SJSA1 (cell line): ENCODE data around the gene LINC00237. TPM values are rescaled to one million over a fixed set of nuclear protein-coding genes. Genes with fewer than 3 reads are reported as not detected.

Experiments used
- DNase-seq, 2 experiments: peaks; one replicate each; pipeline ENCODE4 v3.0.0-alpha.2; 2015 to 2020; ENCODE audit warnings: low spot score in 2 of 2, low read depth in 1 of 2
- H3K27ac ChIP-seq: fragments of 250-450 bp; sonication (Bioruptor Pico); 2 replicates; pipeline ENCODE4 v1.5.1; 2020; ENCODE audit warnings: mild to moderate bottlenecking, moderate library complexity
- H3K27me3 ChIP-seq: fragments of 250-450 bp; sonication (Bioruptor Pico); replicated peaks from 2 replicates; pipeline ENCODE4 v1.5.1; 2020; ENCODE audit warnings: mild to moderate bottlenecking, moderate library complexity
- H3K36me3 ChIP-seq: fragments of 250-450 bp; sonication (Bioruptor Pico); 2 replicates; pipeline ENCODE4 v1.5.1; 2020; ENCODE audit warnings: mild to moderate bottlenecking
- H3K4me1 ChIP-seq: fragments of 250-450 bp; sonication (Bioruptor Pico); replicated peaks from 2 replicates; pipeline ENCODE4 v1.6.1; 2021; ENCODE audit warnings: mild to moderate bottlenecking
- H3K4me3 ChIP-seq: fragments of 250-450 bp; sonication (Bioruptor Pico); 2 replicates; pipeline ENCODE4 v1.5.1; 2020; ENCODE audit warnings: mild to moderate bottlenecking
- H3K9me3 ChIP-seq: fragments of 250-450 bp; sonication (Bioruptor Pico); replicated peaks from 2 replicates; pipeline ENCODE4 v1.5.1; 2020; ENCODE audit warnings: mild to moderate bottlenecking
- total RNA-seq: library from RNA; depleted of rRNA; stranded (reverse); fragments of >200 nt; shearing (Covaris generic); gene quantifications from 2 replicates; pipeline ENCODE4 v1.2.3, GENCODE V29; 2014

LINC00237 gene
- total RNA-seq, 1 experiment from 2014 or later, result not detected

DNA sequence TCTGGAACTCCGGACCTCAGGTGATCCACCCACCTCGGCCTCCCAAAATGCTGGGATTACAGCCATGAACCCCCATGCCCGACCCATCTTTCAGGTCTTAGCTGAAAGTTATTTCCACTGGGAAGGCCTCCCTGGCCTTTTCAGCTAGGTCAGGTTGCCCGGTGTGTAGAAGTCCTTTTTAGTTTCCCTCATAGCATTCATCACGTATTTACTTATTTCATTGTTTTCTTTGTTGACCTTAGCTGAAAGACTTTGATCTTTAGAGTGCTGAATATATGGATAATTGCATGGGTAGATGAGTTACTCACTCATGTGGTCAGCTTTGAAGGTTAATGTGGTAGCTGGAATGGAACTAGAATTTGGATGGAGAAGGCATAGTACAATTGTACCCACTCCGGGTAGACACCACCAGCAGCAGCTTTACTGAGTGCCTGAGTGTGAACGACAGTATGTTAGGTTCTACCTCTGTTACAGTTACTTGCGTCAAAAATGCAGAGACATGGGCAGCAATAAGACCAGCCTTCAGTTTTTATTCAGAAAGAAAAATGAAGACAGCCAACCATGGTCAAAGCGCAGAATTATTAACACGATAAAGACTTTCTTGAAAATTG, 28.8 kb upstream of the LINC00237 start:
- H3K4me3 ChIP-seq, result no peak overlapping the region
- H3K27ac ChIP-seq, result no peak overlapping the region
- H3K9me3 ChIP-seq, result no peaks in the 10 kb centered on the region
- no peaks in the 10 kb centered on the region for H3K27me3 ChIP-seq
- H3K4me1 ChIP-seq, result no peaks in the 10 kb centered on the region
- no peaks in the 10 kb centered on the region for H3K36me3 ChIP-seq
- peak in 1 of 2 experiments; percentile 7 for DNase-seq

DNA sequence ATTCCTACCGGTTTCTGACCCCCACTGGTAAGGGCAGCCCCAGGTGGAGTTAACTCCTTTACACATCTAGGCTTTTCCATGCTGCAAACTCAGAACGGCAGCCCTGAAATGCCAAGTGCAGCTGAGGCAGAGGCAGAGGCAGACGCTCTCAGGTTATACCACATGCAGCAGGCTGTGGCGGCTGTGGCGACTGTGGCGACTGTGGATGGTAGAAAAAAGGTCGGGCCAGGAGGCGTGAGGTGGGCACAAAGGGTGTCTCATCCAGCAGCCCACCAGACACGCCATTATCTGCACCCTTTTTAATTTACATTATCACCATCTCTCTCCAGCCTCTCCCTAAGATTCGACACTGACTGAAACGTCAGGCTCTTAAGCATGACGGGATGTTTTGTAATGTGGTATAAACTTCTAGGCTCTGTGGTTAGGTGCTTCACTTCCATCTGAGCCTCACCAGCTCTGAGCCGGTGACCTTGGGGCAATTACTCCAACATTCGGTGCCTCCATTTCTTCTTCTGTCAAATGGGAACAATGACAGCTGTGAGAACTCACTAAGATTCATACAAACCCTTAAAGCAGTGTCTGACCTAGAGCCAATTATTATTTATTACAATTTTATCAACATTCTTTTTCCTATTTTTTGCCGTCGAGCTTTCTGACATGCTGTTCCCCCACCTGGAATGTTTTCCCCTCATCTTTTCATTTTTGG, 27.9 kb upstream of the LINC00237 start:
- DNase-seq, result no peak
- Histone ChIP-seq H3K9me3 (no peaks in the 10 kb centered on the region), H3K36me3 (no peaks in the 10 kb centered on the region), H3K4me1 (no peaks in the 10 kb centered on the region), H3K27me3 (no peaks in the 10 kb centered on the region), H3K27ac (no peak overlapping the region), H3K4me3 (no peak overlapping the region)

DNA sequence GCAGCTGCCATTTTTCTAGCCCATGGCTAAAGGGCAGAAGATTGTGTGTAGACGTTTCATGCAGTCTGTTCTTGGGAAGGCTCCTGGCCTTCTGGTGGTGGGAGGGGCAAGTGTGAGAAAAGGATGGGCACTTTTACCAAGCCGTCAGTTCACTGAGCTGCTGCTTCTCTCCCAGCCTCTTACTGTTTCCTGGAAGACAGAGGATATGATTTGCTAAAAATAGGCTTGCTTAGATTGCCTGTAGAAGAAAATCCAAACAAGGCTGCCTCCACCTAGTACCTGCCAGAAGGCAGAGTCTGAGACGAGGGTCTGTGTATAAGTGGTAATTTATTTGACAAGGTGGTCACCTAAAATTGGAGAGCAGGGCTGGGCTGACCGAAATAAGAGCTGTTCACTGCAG, 27.2 kb upstream of the LINC00237 start:
- Histone ChIP-seq H3K27me3 (no peaks in the 10 kb centered on the region), H3K27ac (no peak overlapping the region), H3K36me3 (no peaks in the 10 kb centered on the region), H3K9me3 (no peaks in the 10 kb centered on the region), H3K4me1 (no peaks in the 10 kb centered on the region), H3K4me3 (no peak overlapping the region)
- DNase-seq, result no peak

DNA sequence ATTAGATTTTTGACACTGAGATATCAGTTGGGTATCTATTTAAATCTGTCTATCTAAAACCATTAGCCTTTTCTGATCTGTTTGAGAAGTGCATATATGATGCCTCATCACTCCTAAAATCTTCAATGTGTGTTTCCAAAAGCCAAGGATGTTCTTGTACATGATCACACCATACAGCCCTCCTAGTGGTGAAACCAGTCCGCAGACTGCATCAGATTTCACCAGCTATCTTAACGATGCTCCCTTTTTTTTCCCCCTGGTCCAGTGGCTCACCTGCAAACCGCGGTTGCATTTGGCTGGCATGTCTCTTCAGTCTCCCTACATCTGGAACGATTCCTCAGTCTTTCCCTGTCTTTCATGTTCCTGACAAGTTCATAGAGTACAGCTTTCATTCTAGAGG, 23.7 kb upstream of the LINC00237 start:
- Histone ChIP-seq H3K27ac (no peak overlapping the region), H3K36me3 (peaks cover 3% of the 10 kb centered on the region; the same call in 1 of the 2 replicates), H3K9me3 (no peaks in the 10 kb centered on the region), H3K4me1 (peaks cover 11% of the 10 kb centered on the region; the same call in 1 of the 2 replicates), H3K4me3 (no peak overlapping the region), H3K27me3 (no peaks in the 10 kb centered on the region)
- no peak for DNase-seq

DNA sequence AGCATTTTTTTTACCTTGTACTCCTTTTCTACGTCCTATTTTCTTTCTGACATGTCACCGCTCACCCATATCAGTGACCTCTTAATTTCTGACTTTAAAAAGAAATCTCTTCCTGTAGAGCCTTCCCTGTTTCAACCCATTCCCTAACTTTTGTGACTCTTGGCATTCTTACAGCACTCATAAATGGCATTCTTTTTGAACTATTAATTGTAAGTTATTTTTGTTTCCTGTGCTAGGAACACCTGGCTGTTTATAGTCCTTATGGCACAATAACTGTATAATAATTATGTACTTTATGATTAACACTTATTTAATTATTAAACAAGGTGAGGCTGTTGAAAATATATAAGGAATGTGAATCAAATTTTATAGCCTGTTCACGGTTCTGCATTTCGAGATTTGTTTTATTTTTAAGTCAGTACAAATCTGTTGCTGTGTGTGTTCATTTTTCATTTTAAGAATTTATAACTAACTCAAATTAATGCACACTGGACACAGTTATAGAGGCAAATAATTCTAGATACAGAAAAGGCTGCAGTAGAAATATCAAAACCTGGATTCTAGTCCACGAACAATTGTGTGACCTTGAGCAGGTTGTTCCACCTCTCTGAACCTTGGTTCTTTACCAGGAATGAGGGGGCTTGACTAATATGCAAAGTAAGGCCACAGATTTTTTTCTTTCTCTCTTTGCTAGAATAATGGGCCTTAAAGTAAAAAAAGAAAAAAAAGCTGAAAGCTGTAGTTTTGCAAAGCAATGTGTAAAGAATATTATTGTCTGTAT, 21.2 kb upstream of the LINC00237 start:
- H3K36me3 ChIP-seq, result peaks cover 3% of the 10 kb centered on the region; the same call in 1 of the 2 replicates
- no peak overlapping the region for H3K4me3 ChIP-seq
- DNase-seq, result no peak
- no peak overlapping the region for H3K27ac ChIP-seq
- peaks cover 11% of the 10 kb centered on the region; the same call in 1 of the 2 replicates for H3K4me1 ChIP-seq
- no peaks in the 10 kb centered on the region for H3K9me3 ChIP-seq
- no peaks in the 10 kb centered on the region for H3K27me3 ChIP-seq

DNA sequence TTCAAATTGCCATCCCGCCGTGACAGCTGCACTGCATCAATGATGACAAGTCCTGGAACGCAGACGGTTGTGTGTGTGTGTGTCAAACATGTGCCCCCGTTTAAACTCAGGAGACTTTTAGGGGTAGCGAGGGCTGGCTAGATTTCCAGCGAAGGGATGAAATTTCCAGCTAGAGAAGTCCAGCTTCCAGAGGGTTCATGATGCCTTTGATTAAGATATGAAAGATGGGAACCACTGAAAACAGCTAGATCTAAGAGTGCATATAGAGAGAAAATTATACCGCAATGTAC, 20.4 kb upstream of the LINC00237 start:
- DNase-seq, result peak in 1 of 2 experiments; percentile 27
- H3K27ac ChIP-seq, result no peak overlapping the region; the same call in 1 of the 2 replicates

DNA sequence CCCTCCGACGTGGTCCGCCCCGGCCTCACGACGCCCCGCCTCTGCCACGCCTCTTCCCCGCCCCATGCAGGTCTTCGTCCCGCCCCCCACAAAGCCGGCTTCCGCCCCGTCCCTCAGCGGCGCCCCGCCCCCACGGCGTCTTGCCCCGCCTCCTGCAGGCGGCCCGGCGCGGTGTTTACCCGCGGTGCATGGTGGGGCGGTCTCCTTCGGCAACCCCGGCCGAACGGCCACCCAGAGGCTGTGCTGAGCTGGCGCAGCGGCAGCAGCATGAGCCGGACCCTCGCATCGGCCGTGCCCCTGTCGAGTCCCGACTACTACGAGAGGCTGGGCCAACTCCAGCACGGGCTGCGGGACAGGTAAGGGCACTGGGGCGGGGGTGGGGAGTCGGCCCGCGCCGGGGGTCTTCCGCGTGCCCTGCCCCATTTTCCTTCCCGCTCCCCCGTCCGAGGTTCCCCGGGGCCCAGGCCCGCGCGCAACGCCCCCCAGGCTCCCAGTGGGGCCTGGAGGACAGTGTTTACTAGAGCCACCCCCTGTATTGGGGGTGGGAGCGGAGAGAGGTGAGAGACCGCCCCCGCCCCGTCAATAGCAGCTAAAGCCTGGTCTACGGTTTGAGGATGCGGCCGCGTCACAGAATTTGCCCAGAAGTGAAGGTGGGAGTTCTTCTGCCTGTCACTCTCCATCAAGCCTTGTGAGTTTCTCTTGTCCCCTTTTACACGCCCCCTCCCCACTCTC, 19.9 kb upstream of the LINC00237 start, which contains the start of gene KIZ:
TSS of gene KIZ (plus strand) at position 234 of the 732 bp plus-strand sequence. CDS start at position 268, 34 bp downstream.
- Histone ChIP-seq H3K9me3 (no peaks in the 10 kb centered on the region), H3K4me3 (peak within 1 kb of the TSS; percentile 69), H3K27ac (peak within 1 kb of the TSS; percentile 42), H3K27me3 (no peaks in the 10 kb centered on the region), H3K36me3 (peaks cover 3% of the 10 kb centered on the region; the same call in 1 of the 2 replicates), H3K4me1 (peaks cover 11% of the 10 kb centered on the region; the same call in 1 of the 2 replicates)
- peak; percentile 84 to 97 for DNase-seq

More for the DNA sequence above, 20.4 kb upstream of the LINC00237 start:
- Histone ChIP-seq H3K4me3 (peak overlapping the region; percentile 69), H3K4me1 (peaks cover 11% of the 10 kb centered on the region; the same call in 1 of the 2 replicates), H3K9me3 (no peaks in the 10 kb centered on the region), H3K27me3 (no peaks in the 10 kb centered on the region), H3K36me3 (peaks cover 3% of the 10 kb centered on the region; the same call in 1 of the 2 replicates)

DNA sequence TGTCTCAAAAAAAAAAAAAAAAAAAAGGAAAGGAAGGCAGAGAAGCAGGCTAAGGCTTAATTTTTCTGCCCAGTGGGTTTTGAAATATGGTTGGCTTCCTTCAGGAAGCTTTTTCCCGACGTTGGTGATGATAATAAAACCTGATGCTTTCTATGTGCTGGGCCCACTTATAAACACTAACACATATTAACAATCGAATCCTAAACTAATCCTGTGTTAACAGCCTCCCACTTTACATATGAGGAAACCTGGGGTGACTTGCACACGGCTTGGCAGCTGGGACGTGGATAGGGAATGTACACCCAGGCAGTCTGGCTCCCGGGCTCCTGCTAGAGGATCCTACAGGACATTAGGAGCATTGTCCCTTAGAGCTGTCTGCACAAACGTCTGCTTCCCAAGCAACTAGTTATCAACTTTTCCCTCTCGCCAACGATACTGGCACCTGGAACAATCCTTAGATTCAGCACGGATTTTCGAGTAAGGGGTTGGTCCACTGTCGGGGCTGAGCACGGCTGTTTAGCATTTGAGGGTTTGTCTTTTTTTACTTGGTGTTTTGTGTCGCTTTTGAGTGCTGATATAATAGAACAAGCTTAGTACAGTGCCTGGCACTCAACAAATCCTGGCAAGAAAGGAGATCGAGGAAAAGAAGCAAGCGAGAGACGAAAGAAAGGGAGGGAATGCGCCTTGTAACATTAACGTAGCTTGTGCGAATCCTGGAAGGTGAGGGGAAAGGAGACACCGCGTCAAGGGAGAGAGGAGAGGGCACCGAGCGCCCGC, 19.1 kb upstream of the LINC00237 start:
- Histone ChIP-seq H3K27me3 (no peaks in the 10 kb centered on the region), H3K36me3 (peaks cover 3% of the 10 kb centered on the region; the same call in 1 of the 2 replicates), H3K4me3 (peak overlapping the region; percentile 69), H3K27ac (no peak overlapping the region), H3K4me1 (peaks cover 11% of the 10 kb centered on the region; the same call in 1 of the 2 replicates), H3K9me3 (no peaks in the 10 kb centered on the region)
- DNase-seq, result peak; percentile 62 to 85

DNA sequence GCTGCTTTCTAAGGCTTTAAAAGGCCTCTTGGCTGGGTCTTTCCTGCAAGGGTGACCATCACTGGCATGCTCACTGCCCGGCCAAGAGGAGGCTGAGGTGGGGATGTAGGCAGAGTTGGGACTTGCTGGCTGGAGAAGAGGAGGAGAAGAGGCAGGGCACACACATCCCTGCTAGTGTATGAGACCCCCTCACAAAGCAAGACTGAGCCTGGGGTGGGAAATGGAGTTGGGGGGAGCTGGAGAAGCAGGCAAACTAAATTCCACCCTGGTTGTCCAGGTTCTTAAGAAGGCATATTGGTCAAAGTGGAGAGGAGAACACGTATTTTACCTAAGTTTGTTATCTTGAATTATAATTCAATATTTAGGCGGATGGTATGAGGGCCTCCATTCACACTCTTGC, 18.0 kb upstream of the LINC00237 start:
- Histone ChIP-seq H3K27me3 (no peaks in the 10 kb centered on the region), H3K9me3 (no peaks in the 10 kb centered on the region), H3K27ac (no peak overlapping the region), H3K4me3 (no peak overlapping the region), H3K4me1 (peaks cover 11% of the 10 kb centered on the region; the same call in 1 of the 2 replicates), H3K36me3 (peaks cover 3% of the 10 kb centered on the region; the same call in 1 of the 2 replicates)
- no peak for DNase-seq

DNA sequence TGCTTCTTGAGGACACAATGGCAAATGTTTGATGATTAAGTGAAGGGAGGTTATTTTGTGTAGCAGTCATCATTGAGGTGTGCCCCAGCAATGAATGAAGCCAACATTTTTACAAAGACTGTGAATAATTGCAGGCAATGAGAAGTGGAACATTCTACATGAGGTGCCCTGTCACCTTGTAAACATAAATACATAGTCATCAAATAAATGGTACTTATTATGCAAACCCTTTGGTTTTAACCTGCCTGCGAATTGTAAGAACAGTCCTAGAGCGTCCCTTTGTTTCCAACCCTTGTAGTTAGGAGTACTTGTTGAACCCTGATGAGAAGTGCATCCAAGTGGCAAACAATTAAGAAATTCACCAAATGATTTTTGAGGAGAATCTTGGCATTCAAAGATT, 12.6 kb upstream of the LINC00237 start:
- Histone ChIP-seq H3K36me3 (no peaks in the 10 kb centered on the region), H3K9me3 (no peaks in the 10 kb centered on the region), H3K27ac (no peak overlapping the region), H3K4me3 (no peak overlapping the region), H3K4me1 (no peaks in the 10 kb centered on the region), H3K27me3 (peaks cover 4% of the 10 kb centered on the region; the same call in 1 of the 2 replicates)
- DNase-seq, result no peak

DNA sequence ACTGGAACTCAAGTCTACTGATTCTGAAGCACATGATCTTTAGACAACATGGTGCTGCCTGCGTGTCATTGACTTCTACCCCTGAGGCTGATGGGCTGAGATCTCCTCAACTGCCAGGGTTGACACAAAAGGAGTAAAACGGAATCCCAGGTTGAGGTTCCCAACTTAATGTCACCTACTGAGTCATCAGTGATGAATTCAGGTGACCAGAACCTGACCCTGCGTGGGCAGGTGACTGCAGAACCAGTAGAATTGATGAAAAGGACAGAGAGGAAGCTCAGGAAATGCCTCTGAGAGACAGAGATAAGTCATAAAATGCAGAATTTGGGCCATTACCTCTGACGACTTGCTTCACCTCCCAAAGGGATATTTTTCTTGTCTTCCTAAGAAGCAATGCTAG, 12.0 kb upstream of the LINC00237 start:
- Histone ChIP-seq H3K4me1 (no peaks in the 10 kb centered on the region), H3K9me3 (no peaks in the 10 kb centered on the region), H3K4me3 (no peak overlapping the region), H3K27me3 (peaks cover 5% of the 10 kb centered on the region; the same call in 1 of the 2 replicates), H3K36me3 (no peaks in the 10 kb centered on the region), H3K27ac (no peak overlapping the region)
- no peak for DNase-seq

DNA sequence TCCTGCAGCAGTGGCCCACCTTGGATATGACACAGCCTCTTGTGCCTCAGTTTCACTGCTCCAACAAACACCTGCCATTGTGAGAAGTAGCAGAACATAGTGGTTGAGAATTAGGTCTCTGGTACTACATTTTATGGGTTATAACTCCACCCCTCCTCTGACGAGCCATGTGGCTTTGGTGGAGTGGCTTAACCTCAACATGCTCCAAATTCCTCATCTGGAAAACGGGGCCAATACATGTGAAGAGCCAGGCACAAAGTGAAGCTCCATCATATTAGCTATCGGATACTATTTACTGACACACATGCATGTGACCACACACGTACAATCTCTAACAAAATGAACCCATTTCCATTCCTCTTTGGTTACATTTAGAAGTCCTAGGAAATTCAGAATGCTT, 11.4 kb upstream of the LINC00237 start:
- DNase-seq, result no peak
- H3K27ac ChIP-seq, result no peak overlapping the region
- no peaks in the 10 kb centered on the region for H3K4me1 ChIP-seq
- H3K4me3 ChIP-seq, result no peak overlapping the region
- no peaks in the 10 kb centered on the region for H3K9me3 ChIP-seq
- peaks cover 5% of the 10 kb centered on the region; the same call in 1 of the 2 replicates for H3K27me3 ChIP-seq
- no peaks in the 10 kb centered on the region for H3K36me3 ChIP-seq
